ENCODE data around the gene ARHGAP27. TPM values are rescaled to one million over a fixed set of nuclear protein-coding genes. Genes with fewer than 3 reads are reported as not detected.

The ARHGAP27 gene
- total and polyA plus RNA-seq, 2 of the 4 experiments (the other 2 are of a cell fraction) = under 0.01 to 0.89 TPM

GRCh38 chr17:45430006-45430737 is 2.5 kb downstream of the ARHGAP27 start:
- H3K4me2 ChIP-seq (ENCODE audit: low read depth, low read length) = no peak overlapping the region; the same call in 1 of the 2 replicates
- no TSS peak for BruUV-seq (replicated peaks)
- TF ChIP-seq SMC3 (IDR thresholded peaks at IDR 0.05; ENCODE audit: low read depth, low read length) (no peak), CTCF (conservative IDR thresholded peaks at IDR 0.05; ENCODE audit: low read depth, low read length) (no peak), RCOR1 (IDR thresholded peaks at IDR 0.05; ENCODE audit: insufficient replicate concordance, low read length) (no peak), NFE2L2 (IDR thresholded peaks at IDR 0.05; ENCODE audit: low read depth, low read length) (no peak), CEBPB (IDR thresholded peaks at IDR 0.05; ENCODE audit: low read depth, low read length) (no peak), RAD21 (IDR thresholded peaks at IDR 0.05; ENCODE audit: low read length) (no peak), POLR2A (IDR thresholded peaks at IDR 0.05; ENCODE audit: low read depth, low read length) (no peak), ELK1 (IDR thresholded peaks at IDR 0.05; ENCODE audit: borderline replicate concordance, low read depth, low read length) (no peak), CHD1 (IDR thresholded peaks at IDR 0.05; ENCODE audit: low read depth, low read length) (no peak), BHLHE40 (IDR thresholded peaks at IDR 0.05; ENCODE audit: low read depth, low read length) (no peak), MAFK (IDR thresholded peaks at IDR 0.05; ENCODE audit: low read depth, low read length) (no peak), MAZ (IDR thresholded peaks at IDR 0.05; ENCODE audit: borderline replicate concordance, low read depth, low read length) (no peak), RFX5 (IDR thresholded peaks at IDR 0.05; ENCODE audit: low read depth, low read length) (no peak)

More at GRCh38 chr17:45430006-45430737, 2.5 kb downstream of the ARHGAP27 start:
- Histone ChIP-seq H3K4ac (ENCODE audit: low read depth, low read length) (no peak overlapping the region), H2BK15ac (ENCODE audit: low read depth, low read length) (no peak overlapping the region), H4K91ac (ENCODE audit: insufficient read depth, low read depth, low read length) (no peak overlapping the region), H4K5ac (ENCODE audit: low read depth, low read length) (no peak overlapping the region), H3K4me3 (ENCODE audit: insufficient read depth, low read depth, low read length) (no peak overlapping the region), H3K9me3 (ENCODE audit: control insufficient read depth, insufficient read depth, low read length) (0 out of 2 replicates have a peak, but pooled peaks cover 2% of the 10 kb centered on the region), H3K23ac (ENCODE audit: low read depth, low read length) (0 out of 2 replicates have a peak overlapping the region, but pooled peaks have one; percentile 38), H3K27me3 (ENCODE audit: control insufficient read depth, insufficient read depth, low read length) (peaks cover 52% of the 10 kb centered on the region), H2BK5ac (ENCODE audit: low read depth, low read length, poor library complexity, severe bottlenecking) (no peak overlapping the region), H3K14ac (replicated peaks; ENCODE audit: low read depth, low read length) (no peak overlapping the region), H4K20me1 (ENCODE audit: insufficient read depth, low read length) (peaks cover 16% of the 10 kb centered on the region; the same call in 1 of the 2 replicates), H2BK120ac (ENCODE audit: low read depth, low read length) (no peak overlapping the region), H3K9ac (ENCODE audit: low read depth, low read length) (no peak overlapping the region), H3K18ac (ENCODE audit: low read depth, low read length) (no peak overlapping the region), H3K36me3 (ENCODE audit: control insufficient read depth, insufficient read depth, low read length) (no peaks in the 10 kb centered on the region; the same call in 1 of the 2 replicates), H2AFZ (replicated peaks; ENCODE audit: low read length, poor library complexity) (no peak overlapping the region), H2AK9ac (replicated peaks; ENCODE audit: low read depth, low read length, poor library complexity) (no peak overlapping the region), H3K4me1 (ENCODE audit: control insufficient read depth, insufficient read depth, low read length) (peaks cover 6% of the 10 kb centered on the region; the same call in 1 of the 2 replicates), H3K56ac (ENCODE audit: extremely low read depth, insufficient read depth, low read length) (no peak overlapping the region), H2BK20ac (ENCODE audit: low read depth, low read length) (no peak overlapping the region), H3K79me1 (ENCODE audit: low read depth in 1 of 2, low read length in 2 of 2) (no peaks in the 10 kb centered on the region), H2AK5ac (ENCODE audit: low read depth, low read length) (no peak overlapping the region), H4K8ac (ENCODE audit: low read depth in 2 of 2, low read length in 2 of 2) (no peak overlapping the region), H3K9me1 (ENCODE audit: insufficient read depth, low read length) (no peaks in the 10 kb centered on the region), H3K27ac (ENCODE audit: insufficient read depth, low read length) (no peak overlapping the region)
- 17% methylated on average over 30 of the region's 68 CpGs; no CpG with 5 or more reads in 1 of the 2 experiments for WGBS, 2 experiments (ENCODE audit: extremely low coverage in 2 of 2, insufficient read length in 1 of 2)
- dilution Hi-C loops (cut with HindIII; ENCODE audit: low sequenced_read_pairs, unreplicated experiment) = no loop called here
- in situ Hi-C loops (cut with MboI; ENCODE audit: low sequenced_read_pairs) = no loop called here
- intact Hi-C loops (cut with micrococcal nuclease) = no loop called here
- ATAC-seq (ENCODE audit: low read depth) = no peak
- DNase-seq = no peak
- POLR2A ChIA-PET (ENCODE audit: unreplicated experiment) = interaction anchor here (0.5 kb wide), 1 partner anchor 251 kb away, joined by 5 read pairs; no protein-coding TSS in a partner anchor
- CTCF ChIA-PET = no interaction called here

Measured in IMR-90 (cell line).